Esophagus mucosa (tissue), 1 donor: ENCODE results near the gene WDR6. TPM values are rescaled to one million over a fixed set of nuclear protein-coding genes. Genes with fewer than 3 reads are reported as not detected.
"Not testable (repeated sequence)": the region's sequence is repeated elsewhere in the genome, so short reads cannot be mapped to it uniquely, and the experiment has no call there.

Experiments
- ATAC-seq: fragments of 200-7000 bp; cut with Tn5 transposase; one replicate; pipeline ENCODE4 v1.9.1; 2020
- total RNA-seq: library from RNA; stranded (reverse); gene quantifications from one replicate; pipeline ENCODE4 v1.2.4, GENCODE V29; 2023
- donor health status: DM: yes; HTN: yes; CAD: no.

WDR6 gene
- total RNA-seq, 1 donor from 2014 or later: 36.3 TPM

- ATAC-seq: peak; percentile 3
Observed at GRCh38 chr3:48990636-48991469, 16.3 kb upstream of the WDR6 start.

DNA sequence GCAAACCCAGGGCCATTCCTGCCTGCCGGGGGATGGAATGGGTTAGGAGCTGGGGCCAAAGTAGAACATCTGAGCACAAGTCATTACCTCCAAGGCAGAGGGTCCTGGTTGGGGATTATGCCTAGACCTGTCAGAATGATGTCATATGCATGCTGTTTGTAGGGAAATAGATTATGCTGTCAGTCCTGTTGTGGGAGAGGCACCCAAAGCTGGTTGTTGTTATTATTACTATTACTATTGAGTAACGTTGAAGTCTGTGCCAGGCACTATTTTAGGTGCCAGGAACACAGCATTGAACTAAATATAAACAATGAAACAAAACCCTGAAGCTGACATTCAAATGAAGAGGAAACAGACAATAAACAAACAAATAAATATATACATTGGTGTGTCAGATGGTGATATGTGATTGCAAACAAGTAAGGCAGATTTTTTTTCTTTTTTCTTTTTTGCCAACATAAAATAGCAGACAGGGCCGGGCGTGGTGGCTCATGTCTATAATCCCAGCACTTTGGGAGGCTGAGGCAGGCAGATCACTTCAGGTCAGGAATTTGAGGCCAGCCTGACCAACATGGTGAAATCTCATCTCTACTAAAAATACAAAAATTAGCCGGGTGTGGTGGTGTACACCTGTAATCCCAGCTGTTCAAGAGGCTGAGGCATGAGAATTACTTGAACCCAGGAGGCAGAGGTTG, 15.2 kb upstream of the WDR6 start:
- no peak for ATAC-seq

DNA sequence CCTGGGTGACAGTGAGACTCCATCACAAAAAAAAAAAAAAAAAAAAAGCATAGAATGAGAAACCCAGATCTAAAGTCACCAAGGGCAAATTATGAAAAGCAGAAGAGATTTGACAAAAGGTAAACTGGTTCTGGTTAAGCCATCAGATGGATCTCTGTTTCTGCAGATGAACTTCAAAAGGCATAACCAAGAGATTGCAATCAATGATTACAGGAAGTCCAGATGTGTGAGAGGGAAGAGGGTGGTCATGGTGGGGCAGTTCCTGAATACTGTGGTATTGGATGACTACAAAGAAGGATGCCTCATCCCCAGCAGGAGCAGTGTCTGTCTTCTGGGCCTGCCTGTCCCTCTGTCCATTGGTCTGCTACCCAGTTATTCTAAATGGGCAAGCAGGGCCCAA, 13.4 kb upstream of the WDR6 start:
- no peak for ATAC-seq

GRCh38 chr3:48996640-48997039, 10.6 kb upstream of the WDR6 start:
- no peak for ATAC-seq

DNA sequence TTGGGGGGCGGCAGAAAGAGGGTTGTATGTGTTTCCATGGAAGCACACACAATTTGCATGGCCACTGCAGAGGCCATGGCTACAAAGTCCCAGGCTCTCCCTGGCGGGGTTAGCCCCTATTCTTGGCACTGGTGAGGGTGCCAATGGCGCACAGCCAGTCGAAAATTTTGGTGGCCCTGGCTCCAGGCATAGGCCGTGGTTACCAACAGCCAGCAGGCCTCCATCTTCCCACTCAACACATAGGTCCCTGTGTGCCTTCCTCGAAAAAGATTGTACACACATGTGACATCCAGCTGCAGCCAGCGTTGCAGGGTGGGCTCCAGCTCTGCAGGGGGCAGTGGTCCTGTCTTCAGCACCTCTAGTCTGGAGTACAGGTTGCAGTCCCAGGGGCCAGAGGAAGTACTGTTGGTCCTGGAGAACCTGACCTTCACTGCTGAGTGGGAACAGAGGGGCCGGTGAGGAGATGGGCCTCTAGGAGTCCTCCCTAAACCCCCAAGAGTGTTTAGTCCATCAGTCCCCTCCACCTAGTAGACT, 10.0 kb upstream of the WDR6 start:
- ATAC-seq: no peak

DNA sequence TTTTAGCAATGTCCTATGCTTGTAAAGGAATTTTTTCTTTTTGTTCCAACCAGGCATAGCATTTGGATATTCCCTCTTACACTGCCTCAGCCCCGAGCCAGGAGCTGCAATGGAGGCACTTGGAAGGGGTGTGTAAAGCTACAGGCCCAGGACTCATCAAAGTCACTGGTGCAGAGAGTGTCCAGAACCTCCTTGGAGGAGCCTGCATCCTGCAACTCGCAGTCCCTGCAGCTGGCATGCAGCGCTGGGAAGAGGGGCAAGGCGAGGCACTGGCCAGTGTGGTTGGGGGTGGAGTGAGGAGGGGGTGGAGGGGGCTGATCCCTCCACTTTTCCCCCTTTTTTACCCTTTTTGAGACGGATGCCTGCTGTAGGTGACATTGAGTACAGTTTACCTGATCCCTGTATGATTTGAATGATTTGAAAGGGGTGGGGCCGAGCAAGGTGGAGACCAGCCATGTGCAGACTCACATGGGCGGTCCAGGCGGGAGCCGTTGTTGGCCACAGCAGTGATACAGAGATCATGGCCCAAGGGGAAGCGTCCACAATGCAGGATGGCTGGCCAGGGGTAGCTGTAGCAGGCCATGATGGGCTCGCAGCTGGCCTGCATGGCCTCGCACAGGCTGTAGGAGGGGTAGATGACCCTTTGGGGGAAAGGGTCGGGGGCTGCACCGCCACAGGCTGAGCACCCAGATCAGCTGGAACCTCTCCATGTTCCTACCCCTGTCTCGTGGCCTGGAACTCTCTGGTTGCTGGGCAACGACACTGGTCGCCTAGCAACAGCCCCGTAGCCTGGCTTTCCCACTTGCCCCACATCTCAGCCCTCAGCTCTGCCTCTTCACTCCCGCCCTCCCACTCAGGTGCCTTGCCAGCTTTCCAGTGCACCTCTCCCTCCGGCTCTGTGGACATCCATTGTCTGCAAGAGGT, 9.2 kb upstream of the WDR6 start:
- ATAC-seq: no peak

DNA sequence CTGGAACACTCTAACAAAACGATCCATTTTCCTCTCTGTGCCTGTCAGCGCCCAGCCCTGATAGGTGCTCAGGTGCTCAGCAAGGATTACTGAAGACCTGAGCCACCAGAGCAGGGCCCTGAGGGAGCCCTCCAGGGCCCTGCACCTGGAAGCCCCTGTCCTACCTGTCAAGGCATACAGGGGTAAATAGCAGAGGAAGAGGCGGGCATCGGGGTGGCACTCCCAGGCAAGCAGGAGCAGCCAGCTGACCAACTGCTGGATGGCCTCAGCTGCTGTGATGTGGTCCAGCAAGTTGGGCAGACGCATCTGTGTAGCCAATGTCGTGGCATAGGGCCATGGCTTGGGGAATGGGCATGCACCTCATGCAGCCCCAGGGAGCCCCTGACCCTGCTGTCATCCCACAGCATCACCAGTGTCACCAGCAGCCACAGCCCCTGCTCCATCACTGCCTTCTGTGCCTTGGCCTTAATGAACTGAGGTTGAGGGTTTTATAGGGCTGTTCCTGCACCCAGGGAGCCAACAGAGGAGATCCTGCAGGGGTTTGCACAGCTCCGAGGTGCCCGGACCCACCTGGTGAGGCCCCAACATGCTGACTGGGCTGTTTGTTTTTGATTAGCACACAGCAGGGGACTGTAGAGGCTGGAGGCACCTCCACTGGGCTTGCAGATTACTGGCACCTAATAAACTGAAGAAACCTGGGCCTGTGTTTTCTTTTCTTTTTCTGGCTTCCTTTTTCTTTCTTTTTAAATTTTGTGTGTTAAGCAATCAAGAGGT, 7.9 kb upstream of the WDR6 start:
- no peak for ATAC-seq

DNA sequence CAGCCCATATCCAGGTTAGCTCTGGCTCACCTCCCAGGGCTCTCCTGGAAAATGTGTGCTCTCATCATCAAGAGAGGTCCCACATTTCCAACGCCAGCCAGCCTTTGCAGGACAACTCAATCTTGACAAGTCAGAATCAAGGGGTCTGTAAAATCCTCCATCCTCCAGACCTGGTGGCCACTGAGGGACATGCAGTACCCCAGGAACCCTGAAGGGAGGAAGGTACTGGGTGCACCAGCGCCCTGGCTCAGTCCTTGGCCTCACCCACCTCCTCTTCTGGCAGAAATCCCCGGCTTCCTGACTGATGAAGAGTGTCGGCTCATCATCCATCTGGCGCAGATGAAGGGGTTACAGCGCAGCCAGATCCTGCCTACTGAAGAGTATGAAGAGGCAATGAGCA, 6.0 kb upstream of the WDR6 start:
- ATAC-seq: no peak

DNA sequence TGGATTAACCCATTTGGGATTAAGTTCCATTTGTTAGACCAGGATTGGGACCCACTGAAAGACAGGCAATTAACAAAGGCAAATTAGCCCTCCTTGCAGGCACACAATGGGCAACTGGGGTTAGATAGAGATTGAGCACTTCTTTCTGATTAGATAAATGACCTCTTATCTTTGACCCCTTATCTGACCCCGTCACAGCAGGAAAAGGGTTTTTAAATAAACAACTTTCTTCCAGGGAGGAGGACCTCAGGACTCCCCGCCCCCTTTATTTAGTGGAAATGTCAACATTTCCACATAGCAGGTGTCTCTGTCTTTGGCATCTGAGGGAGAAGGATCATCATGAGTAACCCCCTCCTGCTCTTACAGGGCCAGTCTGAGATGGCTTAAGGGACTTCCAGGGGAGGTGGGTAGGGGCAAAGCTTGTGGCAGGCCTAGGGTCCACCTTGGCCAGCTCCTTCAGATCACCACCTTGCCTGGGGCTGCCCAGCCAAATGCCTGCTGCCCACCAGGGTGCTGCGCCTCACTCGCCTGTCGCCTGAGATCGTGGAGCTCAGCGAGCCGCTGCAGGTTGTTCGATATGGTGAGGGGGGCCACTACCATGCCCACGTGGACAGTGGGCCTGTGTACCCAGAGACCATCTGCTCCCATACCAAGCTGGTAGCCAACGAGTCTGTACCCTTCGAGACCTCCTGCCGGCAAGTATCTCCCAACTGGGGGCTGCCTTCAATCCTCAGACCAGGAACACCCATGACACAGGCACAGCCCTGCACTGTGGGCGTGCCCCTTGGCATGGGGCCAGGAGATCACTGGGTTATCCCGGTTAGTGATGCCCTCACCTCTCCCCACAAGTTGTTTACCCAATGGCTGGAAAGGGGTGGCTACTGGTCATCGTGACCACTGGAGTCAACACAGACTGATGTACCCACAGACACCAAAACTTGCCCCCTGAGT, 2.6 kb upstream of the WDR6 start:
- ATAC-seq: no peak

DNA sequence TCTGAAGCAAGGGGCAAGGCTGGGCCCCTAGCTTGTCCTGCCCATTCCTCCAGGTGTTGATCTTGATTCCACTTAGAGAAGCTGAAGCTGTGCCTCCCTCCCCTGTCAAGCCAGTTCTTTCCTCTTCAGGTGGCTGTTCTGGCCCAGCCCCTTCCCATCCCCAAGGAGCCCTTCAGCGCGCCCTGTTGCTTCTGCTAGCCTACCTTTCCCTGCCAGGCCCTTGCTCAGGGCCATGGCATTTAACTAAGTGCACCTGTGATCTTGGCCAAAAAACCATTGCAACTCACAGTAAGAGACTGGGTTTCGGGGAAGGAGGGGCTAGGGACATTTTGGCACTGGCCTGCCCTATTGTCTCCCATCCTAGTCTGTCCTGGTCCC, 1.9 kb upstream of the WDR6 start:
- ATAC-seq: no peak

DNA sequence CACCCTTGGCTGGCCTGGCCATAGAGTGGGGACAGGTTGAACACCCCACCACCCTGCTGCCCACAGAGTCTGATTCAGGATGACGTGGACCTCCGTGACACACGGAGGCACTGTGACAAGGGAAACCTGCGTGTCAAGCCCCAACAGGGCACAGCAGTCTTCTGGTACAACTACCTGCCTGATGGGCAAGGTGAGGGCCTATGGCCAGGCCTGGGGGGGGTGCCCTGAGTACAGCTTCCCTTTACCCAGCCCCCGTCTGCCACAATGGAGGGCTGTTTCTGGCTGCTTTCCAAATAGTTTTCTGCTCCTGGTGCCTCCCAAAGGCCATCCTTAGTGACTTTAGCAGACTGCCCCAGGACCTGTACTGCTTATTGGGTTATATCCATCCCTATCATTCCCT, 1.2 kb upstream of the WDR6 start:
- no peak for ATAC-seq

DNA sequence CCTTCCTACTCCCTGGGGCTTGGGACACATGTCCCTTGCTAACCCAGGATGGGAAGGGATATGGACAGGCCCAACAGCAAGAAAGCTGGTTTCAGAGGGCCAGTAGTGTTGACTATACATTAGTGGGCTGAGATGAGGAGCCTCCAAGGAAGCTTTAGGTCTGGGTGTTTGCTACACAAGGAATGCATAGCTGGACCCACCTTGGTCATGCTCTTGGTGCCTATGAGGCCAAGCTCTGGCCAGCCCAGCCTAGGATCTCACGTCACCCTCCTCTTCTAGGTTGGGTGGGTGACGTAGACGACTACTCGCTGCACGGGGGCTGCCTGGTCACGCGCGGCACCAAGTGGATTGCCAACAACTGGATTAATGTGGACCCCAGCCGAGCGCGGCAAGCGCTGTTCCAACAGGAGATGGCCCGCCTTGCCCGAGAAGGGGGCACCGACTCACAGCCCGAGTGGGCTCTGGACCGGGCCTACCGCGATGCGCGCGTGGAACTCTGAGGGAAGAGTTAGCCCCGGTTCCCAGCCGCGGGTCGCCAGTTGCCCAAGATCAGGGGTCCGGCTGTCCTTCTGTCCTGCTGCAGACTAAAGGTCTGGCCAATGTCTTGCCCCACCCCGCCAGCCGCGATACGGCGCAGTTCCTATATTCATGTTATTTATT, 653 bp upstream of the WDR6 start:
- no peak for ATAC-seq

GRCh38 chr3:49007771-49008528, 759 bp downstream of the WDR6 start:
- peak; percentile 88 for ATAC-seq

DNA sequence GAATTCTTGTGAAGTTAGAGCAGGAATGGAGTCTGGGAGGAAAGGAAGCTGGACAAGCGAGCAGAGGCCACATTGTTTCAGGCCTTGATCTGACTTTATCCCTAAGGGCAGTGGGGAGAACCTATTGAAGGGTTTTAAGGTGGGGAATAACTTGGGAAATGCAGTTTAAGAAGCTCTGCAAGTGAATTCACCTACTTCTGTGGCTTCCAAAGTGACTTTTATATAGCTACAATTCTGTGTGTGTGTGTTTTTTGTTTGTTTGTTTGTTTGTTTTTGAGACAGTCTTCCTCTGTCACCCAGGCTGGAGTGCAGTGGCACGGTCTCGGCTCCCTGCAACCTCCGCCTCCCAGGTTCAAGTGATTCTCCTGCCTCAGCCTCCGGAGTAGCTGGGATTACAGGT, 1.4 kb downstream of the WDR6 start:
- not testable (repeated sequence) for ATAC-seq

DNA sequence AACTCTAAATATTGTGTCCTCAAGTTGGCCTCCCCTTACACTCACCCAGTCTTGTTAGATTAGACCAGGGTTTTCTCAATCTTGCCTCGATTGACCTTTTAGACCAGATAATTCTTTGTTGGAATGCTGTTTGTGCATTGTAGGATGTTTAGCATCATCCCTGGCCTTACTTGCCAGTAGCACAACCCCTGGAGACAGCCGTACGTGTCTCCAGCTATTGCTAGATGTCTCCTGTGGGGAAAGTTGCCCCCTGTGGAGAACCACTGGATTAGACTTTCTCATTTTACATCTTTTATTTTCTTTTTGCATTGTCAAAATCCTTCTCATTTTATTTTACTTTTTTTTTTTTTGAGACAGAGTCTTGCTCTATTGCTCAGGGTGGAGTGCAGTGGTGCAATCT, 2.2 kb downstream of the WDR6 start:
- no peak for ATAC-seq

DNA sequence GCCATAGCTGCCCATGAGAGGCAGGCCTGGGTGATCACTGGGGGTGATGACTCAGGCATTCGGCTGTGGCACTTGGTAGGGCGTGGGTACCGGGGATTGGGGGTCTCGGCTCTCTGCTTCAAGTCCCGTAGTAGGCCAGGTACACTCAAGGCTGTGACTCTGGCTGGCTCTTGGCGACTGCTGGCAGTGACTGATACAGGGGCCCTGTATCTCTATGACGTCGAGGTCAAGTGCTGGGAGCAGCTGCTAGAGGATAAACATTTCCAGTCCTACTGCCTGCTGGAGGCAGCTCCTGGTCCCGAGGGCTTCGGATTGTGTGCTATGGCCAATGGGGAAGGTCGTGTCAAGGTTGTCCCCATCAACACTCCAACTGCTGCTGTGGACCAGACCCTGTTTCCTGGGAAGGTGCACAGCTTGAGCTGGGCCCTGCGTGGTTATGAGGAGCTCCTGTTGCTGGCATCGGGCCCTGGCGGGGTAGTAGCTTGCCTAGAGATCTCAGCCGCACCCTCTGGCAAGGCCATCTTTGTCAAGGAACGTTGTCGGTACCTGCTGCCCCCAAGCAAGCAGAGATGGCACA, 5.3 kb downstream of the WDR6 start:
- ATAC-seq: no peak

GRCh38 chr3:49013113-49013737, 6.0 kb downstream of the WDR6 start:
- ATAC-seq: peak; percentile 12
